Right lobe of liver (tissue), 6 donors: ENCODE data around the gene LMBR1. TPM values are rescaled to one million over a fixed set of nuclear protein-coding genes. Genes with fewer than 3 reads are reported as not detected.
"Not testable (repeated sequence)": the region's sequence is repeated elsewhere in the genome, so short reads cannot be mapped to it uniquely, and the experiment has no call there.

Source experiments
- ATAC-seq, 4 donors: fragments of 200-7000 bp; cut with Tn5 transposase; one replicate each; pipeline ENCODE4 v1.9.1; 2020; ENCODE audit warnings: mild to moderate bottlenecking in 4 of 4, moderate library complexity in 4 of 4
- DNase-seq, 3 donors: peaks; one replicate each; pipeline ENCODE4 v3.0.0-alpha.2; 2020
- H3K27ac ChIP-seq, 3 donors: fragments of 200-600 bp; one replicate each; pipeline ENCODE4 v1.8.0; 2022
- H3K27me3 ChIP-seq, 2 donors: fragments of 200-600 bp; one replicate each; pipeline ENCODE4 v1.8.0; 2022
- H3K36me3 ChIP-seq, 4 donors: fragments of 200-600 bp; sonication (generic) in 1 of 4; one replicate each; pipeline versions ENCODE4 v1.5.1 to v1.8.0; 2017 to 2022; ENCODE audit warnings: control low read depth in 1 of 4
- H3K4me1 ChIP-seq, 4 donors: fragments of 200-600 bp; sonication (generic) in 1 of 4; one replicate each; pipeline versions ENCODE4 v1.5.1 to v1.8.0; 2017 to 2022; ENCODE audit warnings: control low read depth in 1 of 4
- H3K4me3 ChIP-seq, 3 donors: fragments of 200-600 bp; one replicate each; pipeline ENCODE4 v1.8.0; 2022
- H3K9me3 ChIP-seq, 4 donors: fragments of 200-600 bp; sonication (generic) in 1 of 4; one replicate each; pipeline versions ENCODE4 v1.5.1 to v1.8.0; 2017 to 2022; ENCODE audit warnings: control low read depth in 1 of 4
- POLR2A ChIP-seq: fragments of 450-650 bp; IDR thresholded peaks from one replicate; pipeline ENCODE4 v1.6.1; 2017; ENCODE audit warnings: antibody characterized with exemption, mild to moderate bottlenecking
- WGBS: methylation state at CpG from one replicate; pipeline ENCODE4 v1.1.6; 2018; ENCODE audit warnings: low coverage, low lambda C conversion rate; ENCODE audit not compliant: insufficient coverage; ENCODE audit errors: missing lambda C conversion rate; 5-methylcytosine and 5-hydroxymethylcytosine counted together
- intact Hi-C, 2 donors: fragments of 100-400 bp; cut with DNase I; formaldehyde crosslinking; loops; one replicate each; pipeline versions ENCODE4 v1.11.2 to v1.14.1; 2022
- total RNA-seq, 6 experiments: library from RNA; depleted of rRNA in 2 of 6; stranded (reverse); fragments of >200 nt in 2 of 6; fragmentation: NEBNext Ultra II Directional in 3 of 6; extraction: Animal tissue kit (Norgen Biotek cat#: 25700) in 3 of 6; gene quantifications; one replicate each; pipeline versions ENCODE4 v1.1.0 to v1.2.4, GENCODE V29; 2016 to 2023
- TF ChIP-seq, protein P1 (sequence below), 4 donors: fragments of 200-600 bp in 3 of 4; fragments of 450-650 bp in 1 of 4; IDR thresholded peaks; one replicate each; pipeline versions ENCODE4 v1.5.1 to v1.8.0; 2016 to 2022; ENCODE audit warnings: antibody characterized with exemption in 4 of 4, mild to moderate bottlenecking in 2 of 4
- donor health status: DM: no; HTN: yes; CAD: no.
- donor health status: DM: no; HTN: no; CAD: no.
- donor health status: DM: no; HTN: no; CAD: no.
- donor health status: DM: no; HTN: yes; CAD: no.
- donor health status: DM: no; HTN: yes; CAD: no.

LMBR1 gene
- total RNA-seq, 6 experiments from 2014 or later = 25.1 to 34.5 (median 31.7) TPM

DNA sequence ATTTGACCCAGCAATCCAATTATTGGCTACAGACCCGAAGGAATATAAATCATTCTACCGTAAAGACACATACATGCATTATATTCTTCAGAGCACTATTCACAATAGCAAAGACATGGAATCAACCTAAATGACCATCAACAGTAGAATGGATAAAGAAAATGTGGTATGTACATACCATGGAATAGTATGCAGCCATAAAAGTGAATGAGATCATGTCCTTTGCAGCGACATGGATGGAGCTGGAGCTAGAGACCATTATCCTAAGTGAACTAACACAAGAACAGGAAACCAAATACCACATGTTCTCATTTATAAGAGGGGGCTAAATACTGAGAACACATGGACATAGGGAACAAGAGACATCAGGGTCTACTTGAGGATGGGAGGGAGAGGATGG is 44.0 kb downstream of the LMBR1 start:
- Histone ChIP-seq H3K27me3 (no peaks in the 10 kb centered on the region), H3K9me3 (no peaks in the 10 kb centered on the region), H3K36me3 (no peaks in the 10 kb centered on the region), H3K4me1 (no peaks in the 10 kb centered on the region), H3K4me3 (no peak overlapping the region), H3K27ac (no peak overlapping the region)
- 100% methylated on average over 2 of the region's 3 CpGs for WGBS
- no peak for TF ChIP-seq POLR2A
- TF ChIP-seq, protein P1, sequence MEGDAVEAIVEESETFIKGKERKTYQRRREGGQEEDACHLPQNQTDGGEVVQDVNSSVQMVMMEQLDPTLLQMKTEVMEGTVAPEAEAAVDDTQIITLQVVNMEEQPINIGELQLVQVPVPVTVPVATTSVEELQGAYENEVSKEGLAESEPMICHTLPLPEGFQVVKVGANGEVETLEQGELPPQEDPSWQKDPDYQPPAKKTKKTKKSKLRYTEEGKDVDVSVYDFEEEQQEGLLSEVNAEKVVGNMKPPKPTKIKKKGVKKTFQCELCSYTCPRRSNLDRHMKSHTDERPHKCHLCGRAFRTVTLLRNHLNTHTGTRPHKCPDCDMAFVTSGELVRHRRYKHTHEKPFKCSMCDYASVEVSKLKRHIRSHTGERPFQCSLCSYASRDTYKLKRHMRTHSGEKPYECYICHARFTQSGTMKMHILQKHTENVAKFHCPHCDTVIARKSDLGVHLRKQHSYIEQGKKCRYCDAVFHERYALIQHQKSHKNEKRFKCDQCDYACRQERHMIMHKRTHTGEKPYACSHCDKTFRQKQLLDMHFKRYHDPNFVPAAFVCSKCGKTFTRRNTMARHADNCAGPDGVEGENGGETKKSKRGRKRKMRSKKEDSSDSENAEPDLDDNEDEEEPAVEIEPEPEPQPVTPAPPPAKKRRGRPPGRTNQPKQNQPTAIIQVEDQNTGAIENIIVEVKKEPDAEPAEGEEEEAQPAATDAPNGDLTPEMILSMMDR (IDR thresholded peaks at IDR 0.05) = no peak
- no peak for DNase-seq
- no peak for ATAC-seq
- intact Hi-C loops = no loop called here

DNA sequence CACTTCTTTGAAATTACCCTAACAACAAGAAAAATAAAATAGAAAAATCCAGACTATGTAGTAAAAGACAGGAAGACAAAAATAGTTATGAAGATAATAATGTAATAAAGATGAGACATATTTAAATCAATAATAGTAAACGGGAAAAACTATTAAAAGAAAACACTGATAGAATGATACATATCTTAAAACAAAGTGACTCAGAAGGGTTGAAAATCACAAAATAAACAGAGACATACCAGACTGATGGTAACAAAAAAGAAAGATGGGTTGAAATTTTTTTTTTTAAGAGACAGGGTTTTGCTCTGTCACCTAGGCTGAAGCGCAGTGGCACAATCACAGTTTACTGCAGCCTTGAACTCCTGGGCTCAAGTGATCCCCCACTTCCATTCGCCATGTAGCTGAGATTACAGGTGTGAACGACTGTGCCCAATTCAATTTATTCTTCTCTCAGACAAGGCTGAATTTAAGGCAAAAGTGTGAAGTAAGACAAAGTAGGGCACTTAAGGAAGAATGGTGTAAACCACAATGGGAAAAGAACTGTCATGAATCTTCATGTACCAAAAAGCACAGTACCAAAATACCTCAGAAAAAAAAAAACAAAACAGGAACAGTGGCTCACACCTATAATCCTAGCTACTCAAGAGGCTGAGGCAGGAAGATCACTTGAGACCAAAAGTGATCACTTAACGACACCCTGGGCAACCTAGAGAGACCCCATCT is 47.4 kb downstream of the LMBR1 start:
- ATAC-seq (no peak), DNase-seq (no peak)
- intact Hi-C loops = no loop called here
- TF ChIP-seq, protein P1 (IDR thresholded peaks at IDR 0.05) = no peak
- TF ChIP-seq POLR2A = no peak
- Histone ChIP-seq H3K27me3 (no peaks in the 10 kb centered on the region), H3K36me3 (no peaks in the 10 kb centered on the region), H3K4me3 (no peak overlapping the region), H3K4me1 (no peaks in the 10 kb centered on the region), H3K9me3 (no peaks in the 10 kb centered on the region), H3K27ac (no peak overlapping the region)
- WGBS = 74% methylated on average over 5 of the region's 5 CpGs

DNA sequence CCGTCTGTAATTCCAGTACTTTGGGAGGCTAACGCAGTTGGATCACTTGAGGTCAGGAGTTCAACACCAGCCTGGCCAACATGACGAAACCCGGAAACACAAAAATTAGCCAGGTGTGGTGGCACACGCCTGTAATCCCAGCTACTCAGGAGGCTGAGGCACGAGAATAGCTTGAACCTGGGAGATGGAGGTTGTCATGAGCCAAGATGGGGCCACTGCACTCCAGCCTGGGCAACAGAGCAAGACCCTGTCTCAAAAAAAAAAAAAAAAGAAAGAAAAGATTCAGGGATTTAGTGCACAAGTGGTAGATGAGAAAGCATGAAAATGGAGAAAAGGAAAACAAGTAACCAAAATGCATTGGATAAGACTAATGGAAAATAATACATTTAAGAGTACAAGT is 49.4 kb downstream of the LMBR1 start:
- H3K4me1 ChIP-seq, H3K27me3 ChIP-seq, H3K36me3 ChIP-seq, DNase-seq, H3K27ac ChIP-seq, H3K9me3 ChIP-seq, ATAC-seq, H3K4me3 ChIP-seq, intact Hi-C loops: not testable (repeated sequence)
- 75% methylated on average over 1 of the region's 6 CpGs for WGBS

- TF ChIP-seq, protein P1 (IDR thresholded peaks at IDR 0.05) = no peak
- no peak for TF ChIP-seq POLR2A
- WGBS = 80% methylated on average over 2 of the region's 2 CpGs
- intact Hi-C loops = no loop called here
- Histone ChIP-seq H3K27me3 (no peaks in the 10 kb centered on the region), H3K36me3 (no peaks in the 10 kb centered on the region), H3K9me3 (no peaks in the 10 kb centered on the region), H3K4me3 (no peak overlapping the region), H3K27ac (no peak overlapping the region), H3K4me1 (no peaks in the 10 kb centered on the region)
- DNase-seq (no peak), ATAC-seq (no peak)
These were observed 49.8 kb downstream of the LMBR1 start for GRCh38 chr7:156843157-156843556.

DNA sequence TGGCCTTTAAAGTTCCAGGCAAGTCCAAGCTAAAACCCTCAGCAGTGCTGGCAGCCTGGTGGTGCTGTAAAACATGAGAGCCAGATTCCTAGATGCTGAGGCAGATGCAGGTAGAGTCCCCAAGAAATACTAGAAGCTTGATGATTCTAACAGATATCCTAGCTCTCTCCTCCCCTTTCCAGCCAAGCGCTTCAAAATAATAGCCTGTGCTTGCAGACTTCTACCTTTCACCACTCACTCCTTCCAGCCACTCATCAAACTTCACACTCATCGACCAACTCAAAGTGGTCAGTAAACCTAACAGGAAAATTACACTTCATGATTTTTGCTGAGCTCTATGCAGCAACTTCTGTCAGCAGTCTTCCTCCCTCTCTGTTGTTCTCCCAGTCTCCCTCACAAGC is 50.2 kb downstream of the LMBR1 start:
- H3K36me3 ChIP-seq = no peaks in the 10 kb centered on the region
- H3K4me3 ChIP-seq = no peak overlapping the region
- no peak overlapping the region for H3K27ac ChIP-seq
- DNase-seq (no peak), ATAC-seq (no peak)
- intact Hi-C loops = no loop called here
- TF ChIP-seq POLR2A = no peak
- TF ChIP-seq, protein P1 (IDR thresholded peaks at IDR 0.05) = no peak
- WGBS = 59% methylated on average over 2 of the region's 2 CpGs
- no peaks in the 10 kb centered on the region for H3K4me1 ChIP-seq
- H3K27me3 ChIP-seq = no peaks in the 10 kb centered on the region
- no peaks in the 10 kb centered on the region for H3K9me3 ChIP-seq
